ENCODE results near the gene OR1M1.
"Not testable (repeated sequence)": the region's sequence is repeated elsewhere in the genome, so short reads cannot be mapped to it uniquely, and the experiment has no call there.

Gene OR1M1

GRCh38 chr19:9086761-9087160 lies at the start of gene OR1M1:
OR1M1 (plus strand) TSS chr19:9087061; CDS start chr19:9093245, 6,184 bp downstream.
- DNase-seq (ENCODE audit: low read depth in 1 of 2, low spot score in 1 of 2): no peak

GRCh38 chr19:9037400-9038062 lies 49.3 kb upstream of the OR1M1 start:
- no peak for DNase-seq (ENCODE audit: low read depth in 1 of 2, low spot score in 1 of 2)

GRCh38 chr19:9039728-9040127 lies 47.1 kb upstream of the OR1M1 start:
- DNase-seq (ENCODE audit: low read depth in 1 of 2, low spot score in 1 of 2): no peak

- DNase-seq (ENCODE audit: low read depth in 1 of 2, low spot score in 1 of 2): no peak
Measured at GRCh38 chr19:9040131-9040530, 46.7 kb upstream of the OR1M1 start.

- DNase-seq (ENCODE audit: low read depth in 1 of 2, low spot score in 1 of 2): no peak
Measured at GRCh38 chr19:9041023-9041422, 45.8 kb upstream of the OR1M1 start.

- DNase-seq (ENCODE audit: low read depth in 1 of 2, low spot score in 1 of 2): no peak
Measured at GRCh38 chr19:9043524-9043923, 43.3 kb upstream of the OR1M1 start.

- no peak for DNase-seq (ENCODE audit: low read depth in 1 of 2, low spot score in 1 of 2)
Measured at GRCh38 chr19:9044449-9044848, 42.4 kb upstream of the OR1M1 start.

- no peak for DNase-seq (ENCODE audit: low read depth in 1 of 2, low spot score in 1 of 2)
Measured at GRCh38 chr19:9046694-9047093, 40.2 kb upstream of the OR1M1 start.

- DNase-seq (ENCODE audit: low read depth in 1 of 2, low spot score in 1 of 2): no peak
Measured at GRCh38 chr19:9052894-9053293, 34.0 kb upstream of the OR1M1 start.

GRCh38 chr19:9053674-9054073 lies 33.2 kb upstream of the OR1M1 start:
- not testable (repeated sequence) for DNase-seq (ENCODE audit: low read depth in 1 of 2, low spot score in 1 of 2)

- no peak for DNase-seq (ENCODE audit: low read depth in 1 of 2, low spot score in 1 of 2)
Measured at GRCh38 chr19:9054207-9054606, 32.7 kb upstream of the OR1M1 start.

GRCh38 chr19:9054765-9055164 lies 32.1 kb upstream of the OR1M1 start:
- DNase-seq (ENCODE audit: low read depth in 1 of 2, low spot score in 1 of 2): no peak

GRCh38 chr19:9056131-9056530 lies 30.7 kb upstream of the OR1M1 start:
- not testable (repeated sequence) for DNase-seq (ENCODE audit: low read depth in 1 of 2, low spot score in 1 of 2)

- no peak for DNase-seq (ENCODE audit: low read depth in 1 of 2, low spot score in 1 of 2)
Measured at GRCh38 chr19:9057505-9058258, 29.2 kb upstream of the OR1M1 start.

GRCh38 chr19:9058905-9059667 lies 27.8 kb upstream of the OR1M1 start:
- DNase-seq (ENCODE audit: low read depth in 1 of 2, low spot score in 1 of 2): no peak

GRCh38 chr19:9060564-9061340 lies 26.1 kb upstream of the OR1M1 start:
- no peak for DNase-seq (ENCODE audit: low read depth in 1 of 2, low spot score in 1 of 2)

- no peak for DNase-seq (ENCODE audit: low read depth in 1 of 2, low spot score in 1 of 2)
Measured at GRCh38 chr19:9061879-9062278, 25.0 kb upstream of the OR1M1 start.

- no peak for DNase-seq (ENCODE audit: low read depth in 1 of 2, low spot score in 1 of 2)
Measured at GRCh38 chr19:9065457-9066014, 21.3 kb upstream of the OR1M1 start.

GRCh38 chr19:9070066-9070465 lies 16.8 kb upstream of the OR1M1 start:
- DNase-seq (ENCODE audit: low read depth in 1 of 2, low spot score in 1 of 2): no peak

GRCh38 chr19:9071720-9072119 lies 15.1 kb upstream of the OR1M1 start:
- DNase-seq (ENCODE audit: low read depth in 1 of 2, low spot score in 1 of 2): not testable (repeated sequence)

- DNase-seq (ENCODE audit: low read depth in 1 of 2, low spot score in 1 of 2): no peak
Measured at GRCh38 chr19:9073806-9074205, 13.1 kb upstream of the OR1M1 start.

Data from activated T-helper 1 cell treated with anti-CD3 and anti-CD28 coated beads, Interleukin-2, amount 50 U/mL, for 16 hours (primary cell).